NCI-H345 (cell line): ENCODE results near the gene NOP16.
A peak's percentile ranks its signal among the peaks of the same experiment; 100 is the strongest.

Experiments
- DNase-seq: peaks from one replicate; lab custom pipeline; 2025; lab: John Stamatoyannopoulos, UW

The NOP16 gene

GRCh38 chr5:176386491-176386890 lies 1.9 kb downstream of the NOP16 start:
- DNase-seq, result no peak

- DNase-seq, result no peak
These were observed 3.4 kb downstream of the NOP16 start for GRCh38 chr5:176384991-176385390.

- no peak for DNase-seq
These were observed 4.0 kb downstream of the NOP16 start for GRCh38 chr5:176384366-176384930.

DNA sequence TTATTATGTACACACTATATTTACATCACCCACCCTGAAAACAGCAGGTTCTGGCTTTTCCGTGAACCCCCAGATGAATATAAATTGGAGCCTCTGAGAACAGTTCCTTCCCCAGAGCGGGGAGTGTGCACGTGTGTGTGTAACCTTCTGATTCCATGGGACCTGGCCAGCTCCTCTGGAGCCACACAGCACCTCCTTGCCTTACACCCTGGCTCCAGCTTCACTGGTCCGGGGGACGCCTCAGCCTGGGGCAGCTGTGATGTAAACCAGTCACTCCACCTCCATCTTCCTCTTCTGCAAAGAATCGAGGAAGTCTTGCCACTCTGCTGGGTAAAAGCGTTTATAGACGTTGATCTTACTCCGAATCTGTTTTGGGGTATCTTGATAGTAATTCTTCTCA lies 4.4 kb downstream of the NOP16 start:
- DNase-seq, result no peak

GRCh38 chr5:176383248-176383905 lies 5.0 kb downstream of the NOP16 start:
- DNase-seq, result no peak

DNA sequence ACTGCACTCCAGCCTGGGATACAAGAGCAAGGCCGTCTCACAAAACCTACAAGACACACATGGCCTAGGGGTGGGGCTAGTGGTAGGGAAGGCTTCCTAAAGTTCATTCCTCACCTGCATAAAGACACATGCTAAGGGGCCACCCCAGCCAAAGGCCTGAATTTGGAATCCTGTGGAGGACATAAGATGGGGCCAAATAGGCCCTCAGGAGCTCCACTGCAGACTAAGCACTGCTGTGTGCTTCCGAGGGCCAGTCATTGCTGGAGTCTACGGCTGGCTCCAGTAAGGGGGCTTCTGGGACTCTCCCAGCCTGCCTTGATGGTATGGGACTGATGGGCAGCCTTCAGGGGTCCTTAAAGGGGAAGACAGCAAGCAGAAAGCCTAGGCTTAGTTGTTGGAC lies 5.7 kb downstream of the NOP16 start:
- DNase-seq, result no peak

DNA sequence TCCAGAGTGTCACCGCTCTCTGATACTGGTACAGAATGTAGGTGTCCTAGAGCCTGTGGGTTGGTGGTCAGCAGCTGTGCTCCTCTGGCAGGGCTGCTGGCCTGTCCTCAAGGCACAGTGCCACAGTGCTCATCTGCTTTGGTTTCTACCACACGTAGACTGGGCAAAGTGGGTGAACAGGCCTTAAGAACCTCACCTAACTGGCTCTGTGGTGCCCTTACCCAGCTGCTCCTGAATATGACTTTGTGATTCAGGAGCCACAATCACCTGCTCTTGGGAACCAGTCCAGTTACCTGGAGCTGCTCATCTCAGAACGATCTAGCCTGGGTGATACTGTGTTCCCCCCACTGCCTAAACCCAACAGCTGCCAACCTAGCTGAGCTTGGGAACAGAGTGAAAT lies 6.4 kb downstream of the NOP16 start:
- no peak for DNase-seq

DNA sequence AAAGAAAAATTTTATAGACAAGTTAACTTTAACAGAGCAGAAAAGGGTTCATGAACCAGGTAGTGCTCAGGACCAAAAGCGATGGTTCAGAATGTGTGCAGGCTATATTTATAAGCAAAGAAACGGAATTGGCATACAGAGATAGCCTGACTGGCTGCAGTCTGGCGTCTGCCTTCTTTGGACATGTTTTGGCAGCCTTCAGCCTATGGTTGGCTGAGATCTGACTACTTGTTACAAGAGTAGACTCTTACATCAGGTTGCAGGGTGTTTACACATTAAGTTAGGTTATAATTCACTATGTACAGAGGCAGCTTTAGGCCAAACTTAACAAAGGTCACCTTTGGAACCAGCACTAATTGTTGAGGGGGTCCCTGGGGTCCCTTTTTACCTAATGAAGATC lies 7.0 kb downstream of the NOP16 start:
- DNase-seq, result no peak

- no peak for DNase-seq
These were observed 8.5 kb downstream of the NOP16 start for GRCh38 chr5:176379881-176380280.

- DNase-seq, result no peak
These were observed 15.1 kb downstream of the NOP16 start for GRCh38 chr5:176373100-176373818.

GRCh38 chr5:176371621-176372539 lies 16.5 kb downstream of the NOP16 start:
- no peak for DNase-seq

- DNase-seq, result no peak
These were observed 18.3 kb downstream of the NOP16 start for GRCh38 chr5:176369934-176370711.

DNA sequence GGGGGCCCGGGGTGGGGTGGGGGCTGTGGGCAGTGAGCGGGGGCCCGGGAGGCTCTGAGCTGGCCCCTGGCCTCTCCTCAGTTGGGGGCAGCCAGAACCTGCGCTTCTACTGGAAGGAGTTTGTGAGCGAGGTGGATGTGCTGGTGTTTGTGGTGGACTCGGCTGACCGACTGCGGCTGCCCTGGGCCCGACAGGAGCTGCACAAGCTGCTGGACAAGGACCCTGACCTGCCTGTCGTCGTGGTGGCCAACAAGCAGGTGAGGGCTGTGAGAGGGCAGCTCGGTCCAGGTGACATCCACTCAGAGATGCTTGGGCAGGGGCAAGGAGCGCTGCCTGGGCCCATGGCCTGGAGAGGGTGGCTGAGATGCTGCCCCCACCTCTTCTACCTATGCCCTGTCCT lies 19.7 kb downstream of the NOP16 start:
- DNase-seq, result no peak

DNA sequence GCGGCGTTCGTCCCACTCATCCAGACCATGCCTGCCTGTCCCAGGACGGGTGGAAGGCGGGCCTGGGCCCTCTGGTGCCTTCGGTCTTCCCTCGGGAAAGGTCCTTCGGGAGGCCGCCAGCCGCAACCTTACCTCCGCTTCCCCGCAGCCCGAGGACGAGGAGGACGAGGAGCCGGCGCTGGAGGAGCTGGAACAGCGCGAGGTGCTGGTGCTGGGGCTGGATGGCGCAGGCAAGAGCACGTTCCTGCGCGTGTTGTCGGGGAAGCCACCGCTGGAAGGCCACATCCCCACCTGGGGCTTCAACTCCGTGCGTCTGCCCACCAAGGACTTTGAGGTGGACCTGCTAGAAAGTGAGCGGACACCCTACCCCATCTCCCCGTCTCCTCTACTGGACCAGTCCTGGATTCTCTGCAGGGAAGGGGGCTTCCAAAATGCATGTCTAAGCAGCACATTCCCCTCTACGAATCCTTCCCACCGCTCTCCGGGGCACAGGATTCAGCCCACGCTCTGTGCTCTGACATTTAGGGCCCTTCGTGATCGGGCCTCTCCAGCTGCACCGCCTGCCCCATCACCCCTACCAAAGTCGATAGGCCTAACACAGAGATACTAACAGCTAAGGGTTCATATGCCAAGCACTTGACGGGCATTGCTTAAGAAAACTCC lies 22.0 kb downstream of the NOP16 start:
- no peak for DNase-seq

DNA sequence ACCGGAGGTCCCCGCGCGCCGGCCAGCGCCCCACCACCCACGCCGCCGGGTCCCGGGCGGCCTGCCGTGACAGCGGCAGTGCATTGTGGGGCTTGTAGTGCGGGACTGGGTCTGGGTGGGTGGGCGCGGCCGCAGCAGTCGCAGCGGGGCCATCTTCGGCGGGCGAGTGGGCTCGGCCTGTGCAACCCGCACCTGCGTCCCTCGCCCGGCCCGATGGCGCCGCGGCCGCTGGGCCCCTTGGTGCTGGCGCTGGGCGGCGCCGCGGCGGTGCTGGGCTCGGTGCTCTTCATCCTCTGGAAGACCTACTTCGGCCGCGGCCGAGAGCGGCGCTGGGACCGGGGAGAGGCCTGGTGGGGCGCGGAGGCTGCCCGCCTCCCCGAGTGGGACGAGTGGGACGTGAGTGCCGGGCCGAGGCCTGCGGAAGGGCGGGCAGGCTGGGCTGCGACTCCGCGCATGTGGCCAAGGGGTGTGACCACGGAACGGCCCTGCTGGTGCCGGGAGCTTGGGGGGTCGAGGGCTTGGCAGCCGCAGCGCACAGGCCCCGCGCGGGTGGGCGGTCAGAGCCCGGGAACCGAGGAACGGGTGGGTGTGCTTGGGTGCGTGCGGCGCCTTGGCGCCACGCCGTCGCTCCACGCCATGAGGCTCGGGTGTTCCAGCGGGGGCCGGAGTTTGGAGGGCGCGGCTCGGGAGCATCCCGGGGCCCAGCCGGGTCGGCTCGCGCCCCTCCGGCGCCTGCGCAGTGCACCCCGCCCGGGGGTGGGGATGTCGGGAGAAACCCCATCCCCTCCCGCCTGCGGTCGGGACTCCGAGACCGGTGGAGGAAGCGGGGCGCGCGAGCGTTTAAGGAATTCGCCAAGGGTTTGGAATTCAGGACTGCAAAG lies 22.8 kb downstream of the NOP16 start, which contains the start of gene ARL10:
Gene ARL10, plus strand, starts transcription at position 137 of the 881 bp plus-strand sequence. Its CDS starts 77 bp downstream, at position 214.
- peak; percentile 42 for DNase-seq

- no peak for DNase-seq
These were observed 23.5 kb downstream of the NOP16 start for GRCh38 chr5:176364765-176365350.

DNA sequence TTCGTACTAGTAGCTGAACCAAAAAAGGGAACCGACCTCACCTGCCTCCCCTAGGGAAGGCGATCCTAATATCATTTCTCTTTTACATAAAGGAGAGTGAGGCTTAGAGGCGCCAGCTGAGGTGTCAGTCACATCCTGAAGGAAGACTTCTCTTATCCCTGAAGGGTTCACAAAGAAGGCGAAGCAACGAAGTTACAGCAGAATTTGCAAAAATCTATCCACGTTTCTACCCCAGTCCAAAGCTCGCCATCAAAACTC lies 26.2 kb downstream of the NOP16 start:
- no peak for DNase-seq

DNA sequence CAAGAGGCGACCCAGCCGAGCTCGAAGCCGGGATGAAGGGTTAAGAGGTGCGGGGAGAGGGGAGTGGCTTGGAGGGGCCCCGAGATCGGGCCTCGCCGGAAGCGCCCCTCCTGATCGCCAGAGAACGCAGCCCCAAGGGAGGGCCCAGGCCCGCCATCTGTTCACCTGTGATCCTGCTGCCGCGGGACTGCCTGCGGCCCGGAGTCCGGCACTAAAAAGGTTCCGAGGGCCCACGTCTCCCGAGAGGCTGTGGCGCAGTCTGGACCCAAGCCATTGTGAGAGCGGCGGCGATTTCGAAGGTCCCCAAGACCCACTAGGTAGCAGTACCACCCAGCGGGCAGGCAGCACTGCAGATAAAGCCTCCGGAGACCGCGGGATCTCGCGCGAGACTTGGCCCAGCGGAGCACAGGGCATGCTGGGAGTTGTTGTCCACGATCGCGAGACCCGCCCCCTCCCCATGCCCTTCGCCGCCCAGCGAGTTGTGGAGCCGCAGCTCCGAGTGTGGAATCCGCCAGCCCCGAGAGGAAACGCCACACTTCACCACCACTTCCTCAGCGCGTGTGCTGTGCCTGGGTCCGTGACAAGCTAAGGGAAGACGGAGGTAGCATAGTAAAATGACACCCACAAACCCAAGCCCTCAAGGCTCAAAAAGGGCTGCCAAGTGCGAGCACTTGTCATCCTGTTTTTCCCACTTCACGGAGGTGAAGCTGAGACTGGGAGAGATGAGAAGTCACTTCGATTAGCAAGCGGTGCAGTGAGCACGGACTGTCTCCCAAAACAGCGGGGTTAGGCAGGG lies 26.8 kb downstream of the NOP16 start, which contains the start of gene KIAA1191:
Gene KIAA1191, minus strand, starts transcription at position 328 of the 796 bp plus-strand sequence. CDS start 2,256 bp downstream, outside the sequence.
- peak; percentile 94 for DNase-seq
